ENCODE measurements around the gene UBE2QL1. TPM values are rescaled to one million over a fixed set of nuclear protein-coding genes. Genes with fewer than 3 reads are reported as not detected.

UBE2QL1 gene
- total and polyA plus RNA-seq, 4 donors: 0.02 to 0.51 (median 0.09) TPM

DNA sequence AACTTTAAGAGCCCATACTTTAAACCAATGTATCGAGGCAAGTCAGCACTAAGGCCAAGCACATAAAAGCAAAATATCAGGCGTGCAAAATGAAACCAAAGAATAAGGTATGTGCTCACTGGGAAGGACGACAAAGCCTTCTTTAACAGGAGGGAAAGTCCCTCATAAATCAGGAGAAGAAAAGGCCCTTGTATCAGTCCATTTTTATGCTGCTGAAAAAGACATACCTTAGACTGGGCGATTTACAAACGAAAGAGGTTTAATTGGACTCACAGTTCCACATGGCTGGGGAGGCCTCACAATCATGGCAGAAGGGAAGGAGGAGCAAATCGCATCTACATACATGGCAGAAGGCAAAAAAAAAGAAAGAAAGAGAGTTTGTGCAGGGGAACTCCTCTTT is 68.9 kb downstream of the UBE2QL1 start:
- no peak overlapping the region for H3K9ac ChIP-seq (ENCODE audit: insufficient read depth in 1 of 2, low read length in 2 of 2)
- H3K27me3 ChIP-seq (ENCODE audit: control insufficient read depth in 3 of 3, insufficient read depth in 3 of 3, low read length in 2 of 3): no peaks in the 10 kb centered on the region
- 70 to 75% methylated on average over 6 of the region's 6 CpGs for WGBS, 2 donors
- H3K9me3 ChIP-seq (ENCODE audit: control insufficient read depth in 4 of 4, insufficient read depth in 3 of 4, low read length in 3 of 4): peaks cover 0 to 3% (median 0%) of the 10 kb centered on the region in 4 donors
- DNase-seq: no peak
- no peak overlapping the region for H3K4me3 ChIP-seq
- no peak for ATAC-seq (ENCODE audit: insufficient read depth, low FRiP score)
- TF ChIP-seq, protein P1, sequence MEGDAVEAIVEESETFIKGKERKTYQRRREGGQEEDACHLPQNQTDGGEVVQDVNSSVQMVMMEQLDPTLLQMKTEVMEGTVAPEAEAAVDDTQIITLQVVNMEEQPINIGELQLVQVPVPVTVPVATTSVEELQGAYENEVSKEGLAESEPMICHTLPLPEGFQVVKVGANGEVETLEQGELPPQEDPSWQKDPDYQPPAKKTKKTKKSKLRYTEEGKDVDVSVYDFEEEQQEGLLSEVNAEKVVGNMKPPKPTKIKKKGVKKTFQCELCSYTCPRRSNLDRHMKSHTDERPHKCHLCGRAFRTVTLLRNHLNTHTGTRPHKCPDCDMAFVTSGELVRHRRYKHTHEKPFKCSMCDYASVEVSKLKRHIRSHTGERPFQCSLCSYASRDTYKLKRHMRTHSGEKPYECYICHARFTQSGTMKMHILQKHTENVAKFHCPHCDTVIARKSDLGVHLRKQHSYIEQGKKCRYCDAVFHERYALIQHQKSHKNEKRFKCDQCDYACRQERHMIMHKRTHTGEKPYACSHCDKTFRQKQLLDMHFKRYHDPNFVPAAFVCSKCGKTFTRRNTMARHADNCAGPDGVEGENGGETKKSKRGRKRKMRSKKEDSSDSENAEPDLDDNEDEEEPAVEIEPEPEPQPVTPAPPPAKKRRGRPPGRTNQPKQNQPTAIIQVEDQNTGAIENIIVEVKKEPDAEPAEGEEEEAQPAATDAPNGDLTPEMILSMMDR (IDR thresholded peaks at IDR 0.05; ENCODE audit: control extremely low read depth, extremely low read depth): no peak
- no peak overlapping the region for H3K27ac ChIP-seq (ENCODE audit: low read depth in 1 of 2, low read length in 1 of 2)
- no peaks in the 10 kb centered on the region for H3K4me1 ChIP-seq (ENCODE audit: control insufficient read depth in 5 of 5, insufficient read depth in 5 of 5, low read length in 5 of 5)
- no peaks in the 10 kb centered on the region for H3K36me3 ChIP-seq (ENCODE audit: control insufficient read depth in 4 of 4, insufficient read depth in 4 of 4, low read length in 4 of 4)

GRCh38 chr5:6518298-6519057 is 69.8 kb downstream of the UBE2QL1 start:
- H3K9ac ChIP-seq (ENCODE audit: insufficient read depth in 1 of 2, low read length in 2 of 2): no peak overlapping the region
- DNase-seq: no peak
- H3K4me3 ChIP-seq: no peak overlapping the region
- no peaks in the 10 kb centered on the region for H3K27me3 ChIP-seq (ENCODE audit: control insufficient read depth in 3 of 3, insufficient read depth in 3 of 3, low read length in 2 of 3)
- H3K9me3 ChIP-seq (ENCODE audit: control insufficient read depth in 4 of 4, insufficient read depth in 3 of 4, low read length in 3 of 4): peaks cover 0 to 3% (median 0%) of the 10 kb centered on the region in 4 donors
- H3K4me1 ChIP-seq (ENCODE audit: control insufficient read depth in 5 of 5, insufficient read depth in 5 of 5, low read length in 5 of 5): no peaks in the 10 kb centered on the region
- TF ChIP-seq, protein P1 (IDR thresholded peaks at IDR 0.05; ENCODE audit: control extremely low read depth, extremely low read depth): no peak
- ATAC-seq (ENCODE audit: insufficient read depth, low FRiP score): no peak
- WGBS, 2 donors: 73 to 80% methylated on average over 9 of the region's 9 CpGs
- no peaks in the 10 kb centered on the region for H3K36me3 ChIP-seq (ENCODE audit: control insufficient read depth in 4 of 4, insufficient read depth in 4 of 4, low read length in 4 of 4)
- H3K27ac ChIP-seq (ENCODE audit: low read depth in 1 of 2, low read length in 1 of 2): no peak overlapping the region

GRCh38 chr5:6520201-6520600 is 71.5 kb downstream of the UBE2QL1 start:
- H3K36me3 ChIP-seq (ENCODE audit: control insufficient read depth in 4 of 4, insufficient read depth in 4 of 4, low read length in 4 of 4): no peaks in the 10 kb centered on the region
- H3K27me3 ChIP-seq (ENCODE audit: control insufficient read depth in 3 of 3, insufficient read depth in 3 of 3, low read length in 2 of 3): no peaks in the 10 kb centered on the region
- no peak overlapping the region for H3K4me3 ChIP-seq
- ATAC-seq (ENCODE audit: insufficient read depth, low FRiP score): no peak
- no peak overlapping the region for H3K9ac ChIP-seq (ENCODE audit: insufficient read depth in 1 of 2, low read length in 2 of 2)
- TF ChIP-seq, protein P1 (IDR thresholded peaks at IDR 0.05; ENCODE audit: control extremely low read depth, extremely low read depth): no peak
- H3K27ac ChIP-seq (ENCODE audit: low read depth in 1 of 2, low read length in 1 of 2): no peak overlapping the region
- peaks cover 0 to 3% (median 0%) of the 10 kb centered on the region in 4 donors for H3K9me3 ChIP-seq (ENCODE audit: control insufficient read depth in 4 of 4, insufficient read depth in 3 of 4, low read length in 3 of 4)
- no peaks in the 10 kb centered on the region for H3K4me1 ChIP-seq (ENCODE audit: control insufficient read depth in 5 of 5, insufficient read depth in 5 of 5, low read length in 5 of 5)
- DNase-seq: no peak
- 81 to 89% methylated on average over 5 of the region's 5 CpGs for WGBS, 2 donors
